ENCODE data around the gene MAP4K3. TPM values are rescaled to one million over a fixed set of nuclear protein-coding genes. Genes with fewer than 3 reads are reported as not detected.

The MAP4K3 gene
- total RNA-seq, 1 experiment from 2014 or later, result 21.4 TPM

DNA sequence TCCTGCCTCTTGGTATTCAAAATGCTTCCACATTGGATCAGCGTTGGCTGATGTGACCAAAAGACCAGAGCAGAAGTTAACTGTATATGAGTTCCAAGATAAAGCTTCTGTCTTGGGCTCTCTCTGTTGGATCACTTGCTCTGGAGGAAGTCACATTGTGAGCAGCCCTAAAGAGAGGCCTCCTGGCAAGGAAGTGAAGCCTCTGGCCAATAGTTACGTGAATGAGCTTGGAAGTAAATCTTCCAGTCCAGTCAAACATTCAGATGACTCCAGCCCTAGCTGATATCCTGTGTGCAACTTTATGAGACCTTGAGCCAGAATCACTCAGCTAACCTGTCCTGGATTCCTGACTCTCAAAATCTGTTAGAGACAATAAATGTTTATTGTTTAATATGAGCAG lies 125.6 kb downstream of the MAP4K3 start:
- Histone ChIP-seq H3K9me2 (ENCODE audit: insufficient read depth) (no peaks in the 10 kb centered on the region), H3K79me2 (ENCODE audit: insufficient read depth, low read length) (no peaks in the 10 kb centered on the region), H3K9me3 (ENCODE audit: control insufficient read depth in 1 of 2, insufficient read depth in 1 of 2, low read depth in 1 of 2, low read length in 2 of 2) (no peaks in the 10 kb centered on the region), H3K9ac (ENCODE audit: low read length) (no peak overlapping the region), H3K27me3 (ENCODE audit: insufficient read depth, low read length) (no peaks in the 10 kb centered on the region), H3K36me3 (ENCODE audit: control insufficient read depth in 1 of 2, insufficient read depth in 2 of 2, low read length in 2 of 2) (0 out of 4 replicates have a peak, but pooled peaks cover 0 to 2% of the 10 kb centered on the region in 2 experiments), H2AFZ (ENCODE audit: low read depth, low read length, poor library complexity, severe bottlenecking) (no peak overlapping the region), H3K4me1 (ENCODE audit: control insufficient read depth in 1 of 2, insufficient read depth in 2 of 2, low read length in 2 of 2) (no peaks in the 10 kb centered on the region), H4K20me1 (ENCODE audit: insufficient read depth) (no peaks in the 10 kb centered on the region), H3K27ac (ENCODE audit: low read depth, low read length) (no peak overlapping the region), H3K4me2 (ENCODE audit: low read length) (no peak overlapping the region), H3K4me3 (replicated peaks in 1 of 2; ENCODE audit: low read depth in 1 of 2, low read length in 2 of 2) (no peak overlapping the region)
- DNase-seq (ENCODE audit: low read depth, low spot score) (no peak), ATAC-seq (no peak)
- CTCF ChIA-PET, result no interaction called here
- POLR2A ChIA-PET, result no interaction called here
- intact Hi-C loops (cut with micrococcal nuclease), result no loop called here
- RAD21 ChIA-PET (ENCODE audit: low non-redundant PET in 1 of 2, low total read pairs in 2 of 2, uncharacterized antibody in 2 of 2, unreplicated experiment in 2 of 2), result no interaction called here
- BruUV-seq (replicated peaks), result no TSS peak
- no peak for TF ChIP-seq YY1 (IDR thresholded peaks at IDR 0.05; ENCODE audit: extremely low read depth, insufficient replicate concordance, low read depth, low read length)
- no peak for TF ChIP-seq CBX3 (IDR thresholded peaks at IDR 0.05; ENCODE audit: low read depth)
- TF ChIP-seq, protein P1, sequence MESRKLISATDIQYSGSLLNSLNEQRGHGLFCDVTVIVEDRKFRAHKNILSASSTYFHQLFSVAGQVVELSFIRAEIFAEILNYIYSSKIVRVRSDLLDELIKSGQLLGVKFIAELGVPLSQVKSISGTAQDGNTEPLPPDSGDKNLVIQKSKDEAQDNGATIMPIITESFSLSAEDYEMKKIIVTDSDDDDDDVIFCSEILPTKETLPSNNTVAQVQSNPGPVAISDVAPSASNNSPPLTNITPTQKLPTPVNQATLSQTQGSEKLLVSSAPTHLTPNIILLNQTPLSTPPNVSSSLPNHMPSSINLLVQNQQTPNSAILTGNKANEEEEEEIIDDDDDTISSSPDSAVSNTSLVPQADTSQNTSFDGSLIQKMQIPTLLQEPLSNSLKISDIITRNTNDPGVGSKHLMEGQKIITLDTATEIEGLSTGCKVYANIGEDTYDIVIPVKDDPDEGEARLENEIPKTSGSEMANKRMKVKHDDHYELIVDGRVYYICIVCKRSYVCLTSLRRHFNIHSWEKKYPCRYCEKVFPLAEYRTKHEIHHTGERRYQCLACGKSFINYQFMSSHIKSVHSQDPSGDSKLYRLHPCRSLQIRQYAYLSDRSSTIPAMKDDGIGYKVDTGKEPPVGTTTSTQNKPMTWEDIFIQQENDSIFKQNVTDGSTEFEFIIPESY (IDR thresholded peaks at IDR 0.05; ENCODE audit: extremely low read depth, insufficient replicate concordance, low read length), result no peak
- TF ChIP-seq POLR2AphosphoS5 (IDR thresholded peaks at IDR 0.05; ENCODE audit: low read depth, low read length), result no peak

DNA sequence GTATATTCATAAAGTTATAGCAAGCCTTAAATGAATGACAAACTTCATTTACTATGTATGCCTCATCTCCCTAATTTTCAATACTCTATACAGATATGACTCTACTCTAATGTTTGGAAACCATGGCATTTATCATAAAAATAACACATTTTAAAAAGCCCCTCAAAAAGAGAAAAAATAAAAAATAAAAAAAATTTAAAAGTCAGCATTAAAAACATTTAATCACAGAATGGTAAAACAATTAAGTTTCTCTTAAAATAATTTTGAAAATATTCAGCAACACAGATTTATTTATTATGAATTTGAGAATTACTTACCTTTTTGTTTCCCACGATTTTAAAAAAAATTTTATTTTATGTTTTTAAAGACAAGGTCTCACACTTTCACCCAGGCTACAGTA lies 128.3 kb downstream of the MAP4K3 start:
- H3K9me2 ChIP-seq (ENCODE audit: insufficient read depth), result no peaks in the 10 kb centered on the region
- no peak overlapping the region for H3K4me3 ChIP-seq (replicated peaks in 1 of 2; ENCODE audit: low read depth in 1 of 2, low read length in 2 of 2)
- no peak for DNase-seq (ENCODE audit: low read depth, low spot score)
- no peaks in the 10 kb centered on the region for H4K20me1 ChIP-seq (ENCODE audit: insufficient read depth)
- BruUV-seq (replicated peaks), result no TSS peak
- H3K9ac ChIP-seq (ENCODE audit: low read length), result no peak overlapping the region
- no peak overlapping the region for H3K4me2 ChIP-seq (ENCODE audit: low read length)
- H3K79me2 ChIP-seq (ENCODE audit: insufficient read depth, low read length), result no peaks in the 10 kb centered on the region
- ChIA-PET RAD21 (ENCODE audit: low non-redundant PET in 1 of 2, low total read pairs in 2 of 2, uncharacterized antibody in 2 of 2, unreplicated experiment in 2 of 2) (no interaction called here), POLR2A (no interaction called here), CTCF (no interaction called here)
- H2AFZ ChIP-seq (ENCODE audit: low read depth, low read length, poor library complexity, severe bottlenecking), result no peak overlapping the region
- no peak for ATAC-seq
- H3K9me3 ChIP-seq (ENCODE audit: control insufficient read depth in 1 of 2, insufficient read depth in 1 of 2, low read depth in 1 of 2, low read length in 2 of 2), result no peaks in the 10 kb centered on the region
- no peak overlapping the region for H3K27ac ChIP-seq (ENCODE audit: low read depth, low read length)
- intact Hi-C loops (cut with micrococcal nuclease), result no loop called here
- no peaks in the 10 kb centered on the region for H3K4me1 ChIP-seq (ENCODE audit: control insufficient read depth in 1 of 2, insufficient read depth in 2 of 2, low read length in 2 of 2)
- 0 out of 4 replicates have a peak, but pooled peaks cover 0 to 1% of the 10 kb centered on the region in 2 experiments for H3K36me3 ChIP-seq (ENCODE audit: control insufficient read depth in 1 of 2, insufficient read depth in 2 of 2, low read length in 2 of 2)
- H3K27me3 ChIP-seq (ENCODE audit: insufficient read depth, low read length), result no peaks in the 10 kb centered on the region
- TF ChIP-seq, protein P2, sequence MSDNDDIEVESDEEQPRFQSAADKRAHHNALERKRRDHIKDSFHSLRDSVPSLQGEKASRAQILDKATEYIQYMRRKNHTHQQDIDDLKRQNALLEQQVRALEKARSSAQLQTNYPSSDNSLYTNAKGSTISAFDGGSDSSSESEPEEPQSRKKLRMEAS (IDR thresholded peaks at IDR 0.05), result no peak
- TF ChIP-seq EZH2 (IDR thresholded peaks at IDR 0.05) (no peak), TCF7L2 (IDR thresholded peaks at IDR 0.05; ENCODE audit: borderline replicate concordance, extremely low read depth, insufficient read depth, insufficient read length) (no peak), CEBPB (IDR thresholded peaks at IDR 0.05; ENCODE audit: low read depth) (no peak), POLR2AphosphoS5 (IDR thresholded peaks at IDR 0.05; ENCODE audit: low read depth, low read length) (no peak), ELF1 (IDR thresholded peaks at IDR 0.05; ENCODE audit: borderline replicate concordance, low read depth) (no peak), EGR1 (IDR thresholded peaks at IDR 0.05; ENCODE audit: low read depth) (no peak), RAD21 (IDR thresholded peaks at IDR 0.05; ENCODE audit: low read depth) (no peak), SP1 (IDR thresholded peaks at IDR 0.05; ENCODE audit: low read depth) (no peak), JUND (IDR thresholded peaks at IDR 0.05) (no peak), EZH2phosphoT487 (IDR thresholded peaks at IDR 0.05; ENCODE audit: borderline replicate concordance) (no peak)
- TF ChIP-seq, protein P3, sequence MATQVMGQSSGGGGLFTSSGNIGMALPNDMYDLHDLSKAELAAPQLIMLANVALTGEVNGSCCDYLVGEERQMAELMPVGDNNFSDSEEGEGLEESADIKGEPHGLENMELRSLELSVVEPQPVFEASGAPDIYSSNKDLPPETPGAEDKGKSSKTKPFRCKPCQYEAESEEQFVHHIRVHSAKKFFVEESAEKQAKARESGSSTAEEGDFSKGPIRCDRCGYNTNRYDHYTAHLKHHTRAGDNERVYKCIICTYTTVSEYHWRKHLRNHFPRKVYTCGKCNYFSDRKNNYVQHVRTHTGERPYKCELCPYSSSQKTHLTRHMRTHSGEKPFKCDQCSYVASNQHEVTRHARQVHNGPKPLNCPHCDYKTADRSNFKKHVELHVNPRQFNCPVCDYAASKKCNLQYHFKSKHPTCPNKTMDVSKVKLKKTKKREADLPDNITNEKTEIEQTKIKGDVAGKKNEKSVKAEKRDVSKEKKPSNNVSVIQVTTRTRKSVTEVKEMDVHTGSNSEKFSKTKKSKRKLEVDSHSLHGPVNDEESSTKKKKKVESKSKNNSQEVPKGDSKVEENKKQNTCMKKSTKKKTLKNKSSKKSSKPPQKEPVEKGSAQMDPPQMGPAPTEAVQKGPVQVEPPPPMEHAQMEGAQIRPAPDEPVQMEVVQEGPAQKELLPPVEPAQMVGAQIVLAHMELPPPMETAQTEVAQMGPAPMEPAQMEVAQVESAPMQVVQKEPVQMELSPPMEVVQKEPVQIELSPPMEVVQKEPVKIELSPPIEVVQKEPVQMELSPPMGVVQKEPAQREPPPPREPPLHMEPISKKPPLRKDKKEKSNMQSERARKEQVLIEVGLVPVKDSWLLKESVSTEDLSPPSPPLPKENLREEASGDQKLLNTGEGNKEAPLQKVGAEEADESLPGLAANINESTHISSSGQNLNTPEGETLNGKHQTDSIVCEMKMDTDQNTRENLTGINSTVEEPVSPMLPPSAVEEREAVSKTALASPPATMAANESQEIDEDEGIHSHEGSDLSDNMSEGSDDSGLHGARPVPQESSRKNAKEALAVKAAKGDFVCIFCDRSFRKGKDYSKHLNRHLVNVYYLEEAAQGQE (IDR thresholded peaks at IDR 0.05; ENCODE audit: low read depth), result no peak
